Prostate gland (tissue), 2 donors: ENCODE data around the gene SCARB1.

Experiments
- CTCF ChIP-seq, 4 experiments: fragments of 200-600 bp in 2 of 4; fragments of 450-650 bp in 2 of 4; sonication (generic) in 2 of 4; IDR thresholded peaks; 1 replicate in 3 of 4; 2 replicates in 1 of 4; pipeline ENCODE4 v1.5.1; 2016 to 2019; ENCODE audit warnings: antibody characterized with exemption in 4 of 4, mild to moderate bottlenecking in 2 of 4, moderate library complexity in 2 of 4
- POLR2A ChIP-seq: fragments of 450-650 bp; IDR thresholded peaks from one replicate; pipeline ENCODE4 v1.6.1; 2016; ENCODE audit warnings: antibody characterized with exemption, mild to moderate bottlenecking

GRCh38 chr12:124864326-124864752 is 675 bp upstream of the SCARB1 start:
- TF ChIP-seq CTCF (IDR thresholded peaks at IDR 0.05) (no peak), POLR2A (no peak)
